H1 (cell line): ENCODE data around the gene SERINC5.

Experiments
- ATF2 ChIP-seq: IDR thresholded peaks from 2 replicates; pipeline ENCODE4 v1.6.1; 2012; ENCODE audit warnings: low read length, inconsistent platforms
- CHD1 ChIP-seq: IDR thresholded peaks from 2 replicates; pipeline ENCODE4 v1.6.1; 2012; ENCODE audit warnings: low read depth, low read length, improper control_type of control experiment
- CTCF ChIP-seq, 3 experiments: IDR thresholded peaks; 1 replicate in 2 of 3; 2 replicates in 1 of 3; pipeline versions ENCODE4 v1.5.1 to v1.6.1; 2011; ENCODE audit warnings: low read length in 3 of 3, mild to moderate bottlenecking in 3 of 3, inconsistent platforms in 2 of 3, low read depth in 1 of 3, moderate library complexity in 1 of 3; ENCODE audit not compliant: insufficient read depth in 1 of 3; ENCODE audit errors: control extremely low read depth in 1 of 3
- POLR2AphosphoS5 ChIP-seq: IDR thresholded peaks from 2 replicates; pipeline ENCODE4 v1.6.1; 2011; ENCODE audit warnings: low read depth, low read length
- RAD21 ChIP-seq, 2 experiments: IDR thresholded peaks in 1 of 2; conservative IDR thresholded peaks in 1 of 2; 2 replicates each; pipeline ENCODE4 v1.6.1; 2011; ENCODE audit warnings: low read depth in 2 of 2, low read length in 2 of 2, improper control_type of control experiment in 1 of 2, inconsistent platforms in 1 of 2, mild to moderate bottlenecking in 1 of 2, moderate library complexity in 1 of 2
- SAP30 ChIP-seq: fragments of 300-600 bp; sonication (generic); IDR thresholded peaks from 2 replicates; pipeline ENCODE4 v1.7.1; 2012; ENCODE audit warnings: low read length, moderate library complexity, mild to moderate bottlenecking, inconsistent platforms; ENCODE audit not compliant: insufficient read depth, insufficient replicate concordance
- SP2 ChIP-seq: IDR thresholded peaks from 2 replicates; pipeline ENCODE4 v1.6.1; 2012; ENCODE audit warnings: mild to moderate bottlenecking, low read length, inconsistent platforms
- TF ChIP-seq, protein P1 (sequence below): fragments of 300-600 bp; sonication (generic); IDR thresholded peaks from 2 replicates; pipeline ENCODE4 v1.7.1; 2012; ENCODE audit warnings: low read length, moderate library complexity, mild to moderate bottlenecking, inconsistent platforms; ENCODE audit not compliant: insufficient replicate concordance

DNA sequence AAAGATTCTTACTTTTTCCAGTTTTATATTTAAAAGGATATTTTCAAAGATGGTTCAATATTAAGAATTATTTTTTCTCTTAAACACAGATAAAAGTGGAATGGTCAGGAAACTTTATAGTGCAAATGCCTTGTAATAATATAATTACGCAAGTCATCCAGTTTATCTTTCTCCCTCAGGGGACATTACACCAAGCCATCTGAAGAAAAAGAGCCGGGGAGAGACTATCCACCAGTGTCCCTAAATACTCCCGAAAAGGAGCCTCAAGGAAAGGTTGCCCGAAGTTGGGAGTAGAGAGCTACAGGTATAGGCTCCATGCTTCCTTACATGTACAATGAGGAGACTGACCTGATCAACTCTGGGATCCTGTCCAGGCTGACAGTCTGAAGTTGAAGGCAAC, 101.1 kb downstream of the SERINC5 start:
- TF ChIP-seq SAP30 (no peak), ATF2 (no peak), POLR2AphosphoS5 (no peak), RAD21 (IDR thresholded peaks at IDR 0.05 in 1 of 2, conservative IDR thresholded peaks at IDR 0.05 in 1 of 2; ENCODE audit: low read depth in 2 of 2, low read length in 2 of 2) (no peak), CHD1 (no peak), CTCF (IDR thresholded peaks at IDR 0.05; ENCODE audit: control extremely low read depth in 1 of 3, insufficient read depth in 1 of 3, low read depth in 1 of 3, low read length in 3 of 3) (no peak), SP2 (no peak)
- TF ChIP-seq, protein P1, sequence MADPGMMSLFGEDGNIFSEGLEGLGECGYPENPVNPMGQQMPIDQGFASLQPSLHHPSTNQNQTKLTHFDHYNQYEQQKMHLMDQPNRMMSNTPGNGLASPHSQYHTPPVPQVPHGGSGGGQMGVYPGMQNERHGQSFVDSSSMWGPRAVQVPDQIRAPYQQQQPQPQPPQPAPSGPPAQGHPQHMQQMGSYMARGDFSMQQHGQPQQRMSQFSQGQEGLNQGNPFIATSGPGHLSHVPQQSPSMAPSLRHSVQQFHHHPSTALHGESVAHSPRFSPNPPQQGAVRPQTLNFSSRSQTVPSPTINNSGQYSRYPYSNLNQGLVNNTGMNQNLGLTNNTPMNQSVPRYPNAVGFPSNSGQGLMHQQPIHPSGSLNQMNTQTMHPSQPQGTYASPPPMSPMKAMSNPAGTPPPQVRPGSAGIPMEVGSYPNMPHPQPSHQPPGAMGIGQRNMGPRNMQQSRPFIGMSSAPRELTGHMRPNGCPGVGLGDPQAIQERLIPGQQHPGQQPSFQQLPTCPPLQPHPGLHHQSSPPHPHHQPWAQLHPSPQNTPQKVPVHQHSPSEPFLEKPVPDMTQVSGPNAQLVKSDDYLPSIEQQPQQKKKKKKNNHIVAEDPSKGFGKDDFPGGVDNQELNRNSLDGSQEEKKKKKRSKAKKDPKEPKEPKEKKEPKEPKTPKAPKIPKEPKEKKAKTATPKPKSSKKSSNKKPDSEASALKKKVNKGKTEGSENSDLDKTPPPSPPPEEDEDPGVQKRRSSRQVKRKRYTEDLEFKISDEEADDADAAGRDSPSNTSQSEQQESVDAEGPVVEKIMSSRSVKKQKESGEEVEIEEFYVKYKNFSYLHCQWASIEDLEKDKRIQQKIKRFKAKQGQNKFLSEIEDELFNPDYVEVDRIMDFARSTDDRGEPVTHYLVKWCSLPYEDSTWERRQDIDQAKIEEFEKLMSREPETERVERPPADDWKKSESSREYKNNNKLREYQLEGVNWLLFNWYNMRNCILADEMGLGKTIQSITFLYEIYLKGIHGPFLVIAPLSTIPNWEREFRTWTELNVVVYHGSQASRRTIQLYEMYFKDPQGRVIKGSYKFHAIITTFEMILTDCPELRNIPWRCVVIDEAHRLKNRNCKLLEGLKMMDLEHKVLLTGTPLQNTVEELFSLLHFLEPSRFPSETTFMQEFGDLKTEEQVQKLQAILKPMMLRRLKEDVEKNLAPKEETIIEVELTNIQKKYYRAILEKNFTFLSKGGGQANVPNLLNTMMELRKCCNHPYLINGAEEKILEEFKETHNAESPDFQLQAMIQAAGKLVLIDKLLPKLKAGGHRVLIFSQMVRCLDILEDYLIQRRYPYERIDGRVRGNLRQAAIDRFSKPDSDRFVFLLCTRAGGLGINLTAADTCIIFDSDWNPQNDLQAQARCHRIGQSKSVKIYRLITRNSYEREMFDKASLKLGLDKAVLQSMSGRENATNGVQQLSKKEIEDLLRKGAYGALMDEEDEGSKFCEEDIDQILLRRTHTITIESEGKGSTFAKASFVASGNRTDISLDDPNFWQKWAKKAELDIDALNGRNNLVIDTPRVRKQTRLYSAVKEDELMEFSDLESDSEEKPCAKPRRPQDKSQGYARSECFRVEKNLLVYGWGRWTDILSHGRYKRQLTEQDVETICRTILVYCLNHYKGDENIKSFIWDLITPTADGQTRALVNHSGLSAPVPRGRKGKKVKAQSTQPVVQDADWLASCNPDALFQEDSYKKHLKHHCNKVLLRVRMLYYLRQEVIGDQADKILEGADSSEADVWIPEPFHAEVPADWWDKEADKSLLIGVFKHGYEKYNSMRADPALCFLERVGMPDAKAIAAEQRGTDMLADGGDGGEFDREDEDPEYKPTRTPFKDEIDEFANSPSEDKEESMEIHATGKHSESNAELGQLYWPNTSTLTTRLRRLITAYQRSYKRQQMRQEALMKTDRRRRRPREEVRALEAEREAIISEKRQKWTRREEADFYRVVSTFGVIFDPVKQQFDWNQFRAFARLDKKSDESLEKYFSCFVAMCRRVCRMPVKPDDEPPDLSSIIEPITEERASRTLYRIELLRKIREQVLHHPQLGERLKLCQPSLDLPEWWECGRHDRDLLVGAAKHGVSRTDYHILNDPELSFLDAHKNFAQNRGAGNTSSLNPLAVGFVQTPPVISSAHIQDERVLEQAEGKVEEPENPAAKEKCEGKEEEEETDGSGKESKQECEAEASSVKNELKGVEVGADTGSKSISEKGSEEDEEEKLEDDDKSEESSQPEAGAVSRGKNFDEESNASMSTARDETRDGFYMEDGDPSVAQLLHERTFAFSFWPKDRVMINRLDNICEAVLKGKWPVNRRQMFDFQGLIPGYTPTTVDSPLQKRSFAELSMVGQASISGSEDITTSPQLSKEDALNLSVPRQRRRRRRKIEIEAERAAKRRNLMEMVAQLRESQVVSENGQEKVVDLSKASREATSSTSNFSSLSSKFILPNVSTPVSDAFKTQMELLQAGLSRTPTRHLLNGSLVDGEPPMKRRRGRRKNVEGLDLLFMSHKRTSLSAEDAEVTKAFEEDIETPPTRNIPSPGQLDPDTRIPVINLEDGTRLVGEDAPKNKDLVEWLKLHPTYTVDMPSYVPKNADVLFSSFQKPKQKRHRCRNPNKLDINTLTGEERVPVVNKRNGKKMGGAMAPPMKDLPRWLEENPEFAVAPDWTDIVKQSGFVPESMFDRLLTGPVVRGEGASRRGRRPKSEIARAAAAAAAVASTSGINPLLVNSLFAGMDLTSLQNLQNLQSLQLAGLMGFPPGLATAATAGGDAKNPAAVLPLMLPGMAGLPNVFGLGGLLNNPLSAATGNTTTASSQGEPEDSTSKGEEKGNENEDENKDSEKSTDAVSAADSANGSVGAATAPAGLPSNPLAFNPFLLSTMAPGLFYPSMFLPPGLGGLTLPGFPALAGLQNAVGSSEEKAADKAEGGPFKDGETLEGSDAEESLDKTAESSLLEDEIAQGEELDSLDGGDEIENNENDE = no peak
